Cardiac muscle cell (in vitro differentiated cells and primary cell): ENCODE results near the gene HOXD8. TPM values are rescaled to one million over a fixed set of nuclear protein-coding genes. Genes with fewer than 3 reads are reported as not detected.

Source experiments
- DNase-seq, 2 donors: peaks; one replicate each; pipeline versions ENCODE4 v3.0.0 to v3.0.0-alpha.2; 2010 to 2017; ENCODE audit warnings: low read depth in 1 of 2, low spot score in 1 of 2
- H3K27ac ChIP-seq: fragments of 200-600 bp; sonication (generic); 2 replicates; pipeline ENCODE4 v1.5.1; 2016
- H3K27me3 ChIP-seq: fragments of 200-600 bp; sonication (generic); 2 replicates; pipeline ENCODE4 v1.6.0; 2016; ENCODE audit warnings: control low read depth
- H3K36me3 ChIP-seq: fragments of 200-600 bp; sonication (generic); 2 replicates; pipeline ENCODE4 v1.5.1; 2016; ENCODE audit warnings: control low read depth
- H3K4me1 ChIP-seq: fragments of 200-600 bp; sonication (generic); 2 replicates; pipeline ENCODE4 v1.8.1; 2017; ENCODE audit warnings: low read depth, mild to moderate bottlenecking, mixed run types
- H3K4me3 ChIP-seq: fragments of 200-600 bp; sonication (generic); 2 replicates; pipeline ENCODE4 v1.5.1; 2016; ENCODE audit warnings: mild to moderate bottlenecking
- H3K9me3 ChIP-seq: fragments of 200-600 bp; sonication (generic); 2 replicates; pipeline ENCODE4 v1.5.1; 2017; ENCODE audit warnings: low read depth, mild to moderate bottlenecking, control low read depth
- CTCF ChIP-seq: IDR thresholded peaks from 2 replicates; pipeline ENCODE4 v1.5.1; 2012; ENCODE audit warnings: low read depth, mild to moderate bottlenecking, low read length
- polyA plus RNA-seq: library from polyadenylated mRNA; unstranded; fragments of >200 nt; fragmentation: Nextera tagmentation; extraction: Ambion mirVana; gene quantifications from 2 replicates; pipeline ENCODE4 v1.2.1, GENCODE V29; 2016
- total RNA-seq: library from RNA; depleted of rRNA; stranded (reverse); fragments of >200 nt; gene quantifications from 2 replicates; pipeline ENCODE4 v1.2.3, GENCODE V29; 2016

HOXD8 gene
- total and polyA plus RNA-seq, 2 experiments from 2014 or later: not detected

DNA sequence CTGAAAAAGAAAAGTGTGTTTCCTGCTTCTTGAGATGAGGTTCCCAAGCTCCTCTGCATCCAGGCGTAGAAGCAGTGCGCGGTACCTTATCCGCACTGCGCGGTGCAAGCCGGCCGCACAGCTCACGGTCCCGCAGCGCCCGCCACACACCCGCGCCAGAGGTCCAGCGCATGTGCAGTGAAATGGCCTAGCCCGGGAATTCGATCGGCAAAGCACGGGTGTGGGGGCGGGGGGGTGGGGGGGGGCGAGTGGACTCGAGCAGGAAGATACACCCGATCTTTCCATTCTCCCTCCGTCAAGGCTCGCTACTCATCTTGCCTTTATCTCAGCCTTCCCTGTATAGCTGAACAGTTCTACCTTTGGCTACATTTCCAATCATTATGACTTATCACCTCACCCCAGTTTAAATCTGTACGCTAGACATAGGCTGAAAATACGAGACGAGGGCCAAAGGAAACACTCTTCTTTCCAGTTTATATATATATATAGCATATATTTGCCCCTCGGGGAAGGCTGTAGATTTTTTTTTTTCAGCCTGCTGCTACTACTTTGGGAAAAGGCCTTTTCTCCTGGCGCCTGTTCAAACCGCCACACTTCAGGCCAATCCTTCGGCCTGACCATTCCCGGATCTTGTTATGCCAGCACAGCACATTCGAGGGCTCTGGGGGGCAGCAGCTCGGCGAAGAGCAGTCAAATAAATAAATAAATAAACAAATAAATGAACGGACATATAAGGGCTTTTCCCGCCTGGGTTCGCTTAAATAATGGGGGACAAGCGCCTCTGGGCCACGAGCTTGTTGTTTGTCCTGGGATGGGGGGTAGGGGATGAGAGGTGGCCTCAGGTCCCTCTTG is 10.4 kb downstream of the HOXD8 start:
- DNase-seq: peak in 1 of 2 donors; percentile 28
- Histone ChIP-seq H3K4me1 (no peaks in the 10 kb centered on the region), H3K27ac (no peak overlapping the region), H3K36me3 (no peaks in the 10 kb centered on the region), H3K4me3 (peak overlapping the region; percentile 47), H3K9me3 (no peaks in the 10 kb centered on the region), H3K27me3 (peaks cover 100% of the 10 kb centered on the region)
- no peak for TF ChIP-seq CTCF

GRCh38 chr2:176140513-176141317 is 11.2 kb downstream of the HOXD8 start:
- H3K27ac ChIP-seq: no peak overlapping the region
- peak; percentile 78 to 83 for DNase-seq
- TF ChIP-seq CTCF: peak; percentile 79
- H3K4me1 ChIP-seq: no peaks in the 10 kb centered on the region
- peaks cover 100% of the 10 kb centered on the region for H3K27me3 ChIP-seq
- no peaks in the 10 kb centered on the region for H3K36me3 ChIP-seq
- H3K4me3 ChIP-seq: peak overlapping the region; percentile 47
- no peaks in the 10 kb centered on the region for H3K9me3 ChIP-seq

DNA sequence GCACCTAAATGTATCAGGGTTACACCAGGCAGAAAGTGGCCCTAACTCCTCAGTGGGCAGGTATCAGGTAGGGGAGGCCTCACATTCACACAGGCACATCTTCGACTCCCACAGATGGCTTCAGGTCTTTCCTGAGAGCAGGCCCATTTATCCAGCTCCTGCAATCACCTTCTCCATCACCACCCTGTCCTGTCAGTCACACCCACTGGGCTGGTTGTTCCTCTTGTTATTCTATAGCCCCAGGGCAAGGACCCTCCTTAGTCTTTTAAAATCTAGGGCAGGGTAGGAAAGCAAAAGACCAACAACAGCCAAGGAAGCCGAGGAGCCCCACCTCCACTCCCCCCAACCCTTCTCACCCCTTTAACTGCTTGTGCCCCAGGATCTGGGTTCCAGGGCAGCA is 12.8 kb downstream of the HOXD8 start:
- no peak for DNase-seq
- Histone ChIP-seq H3K27me3 (peaks cover 100% of the 10 kb centered on the region), H3K9me3 (no peaks in the 10 kb centered on the region), H3K36me3 (no peaks in the 10 kb centered on the region), H3K4me3 (no peak overlapping the region), H3K27ac (no peak overlapping the region), H3K4me1 (no peaks in the 10 kb centered on the region)
- TF ChIP-seq CTCF: no peak

DNA sequence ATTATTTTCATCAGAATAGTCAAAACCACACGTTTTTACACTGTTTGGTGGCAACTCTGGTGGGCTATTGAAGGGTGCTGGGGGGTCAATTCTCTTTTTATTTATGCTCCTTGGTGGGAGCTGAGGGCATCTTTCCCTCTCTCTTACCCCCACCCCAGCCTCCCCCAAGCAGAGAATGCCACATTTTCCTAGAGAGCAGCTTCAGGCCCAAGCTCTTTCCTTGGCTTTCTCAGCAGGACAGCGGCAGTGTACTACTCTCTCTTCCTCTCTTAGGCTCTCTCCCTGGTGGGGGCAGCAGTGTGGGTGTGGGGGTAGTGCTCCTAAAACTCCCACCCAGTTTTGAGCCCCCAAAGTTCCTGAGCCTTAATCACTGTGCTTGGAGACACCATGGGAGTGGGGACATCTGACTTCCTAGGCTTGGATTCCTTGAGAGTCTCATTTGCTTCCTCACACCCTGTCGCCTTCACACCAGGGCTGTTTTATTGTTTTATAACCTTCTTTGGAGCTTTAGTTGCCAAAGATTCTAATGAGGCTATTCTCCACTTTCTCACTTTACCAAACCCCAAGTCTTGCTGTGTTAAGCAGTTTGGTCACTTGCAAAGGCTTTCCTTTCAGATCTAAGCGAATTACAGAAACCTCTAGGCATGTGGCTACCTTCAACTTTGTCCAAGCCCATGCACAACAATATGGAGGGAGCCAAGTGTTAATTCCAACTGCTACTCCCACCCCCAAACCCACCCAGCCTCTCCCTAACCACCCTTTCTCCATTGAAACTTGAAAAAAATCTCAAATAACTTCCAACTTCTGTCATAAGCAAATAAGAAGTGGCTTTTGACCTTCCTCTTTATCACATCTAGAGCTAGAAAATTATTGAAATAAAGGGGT is 15.8 kb downstream of the HOXD8 start:
- TF ChIP-seq CTCF: no peak
- Histone ChIP-seq H3K36me3 (no peaks in the 10 kb centered on the region), H3K27ac (no peak overlapping the region), H3K4me3 (no peak overlapping the region), H3K9me3 (no peaks in the 10 kb centered on the region), H3K4me1 (no peaks in the 10 kb centered on the region), H3K27me3 (peaks cover 100% of the 10 kb centered on the region)
- no peak for DNase-seq

DNA sequence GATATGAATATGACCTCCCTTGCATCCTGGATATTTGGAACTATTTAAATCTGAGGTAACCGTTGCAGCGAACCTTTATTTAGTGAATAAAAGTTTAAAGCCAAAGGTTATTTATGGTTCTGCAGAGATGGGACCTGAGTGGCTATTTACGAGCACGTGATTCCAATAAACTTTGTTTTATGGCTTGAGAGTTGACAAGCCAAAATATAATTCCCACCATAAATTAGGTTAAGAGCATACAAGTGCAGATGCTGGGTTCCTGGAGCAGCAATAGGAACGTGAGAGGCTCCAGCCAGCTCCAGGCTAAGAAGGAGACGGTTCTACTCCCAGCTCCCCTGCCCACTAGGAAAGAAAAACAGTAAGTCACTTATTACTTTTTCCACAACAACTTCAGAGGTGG is 16.6 kb downstream of the HOXD8 start:
- no peak for TF ChIP-seq CTCF
- Histone ChIP-seq H3K27ac (no peak overlapping the region), H3K36me3 (no peaks in the 10 kb centered on the region), H3K27me3 (peaks cover 100% of the 10 kb centered on the region), H3K9me3 (no peaks in the 10 kb centered on the region), H3K4me1 (no peaks in the 10 kb centered on the region), H3K4me3 (no peak overlapping the region)
- DNase-seq: no peak
